Kidney epithelial cell (primary cell): Measurements from ENCODE around the gene TRERF1. TPM values are rescaled to one million over a fixed set of nuclear protein-coding genes. Genes with fewer than 3 reads are reported as not detected.

ENCODE experiments used
- DNase-seq: peaks from one replicate; pipeline ENCODE4 v3.0.0-alpha.2; 2010; ENCODE audit warnings: low read depth
- H3K27me3 ChIP-seq: 2 replicates; pipeline ENCODE4 v1.6.0; 2011; ENCODE audit warnings: low read length; ENCODE audit not compliant: control insufficient read depth, insufficient read depth
- H3K36me3 ChIP-seq: 2 replicates; pipeline ENCODE4 v1.5.1; 2011; ENCODE audit warnings: low read length; ENCODE audit not compliant: control insufficient read depth, insufficient read depth
- H3K4me3 ChIP-seq: 2 replicates; pipeline ENCODE4 v1.5.1; 2011; ENCODE audit warnings: low read depth, mild to moderate bottlenecking, control low read depth, low read length
- CTCF ChIP-seq: IDR thresholded peaks from 2 replicates; pipeline ENCODE4 v1.5.1; 2011; ENCODE audit warnings: mild to moderate bottlenecking, moderate library complexity, low read length, control low read depth, inconsistent platforms; ENCODE audit not compliant: insufficient read depth, poor library complexity, severe bottlenecking
- total RNA-seq: library from RNA; depleted of rRNA; stranded (reverse); fragments of >200 nt; gene quantifications from 2 replicates; pipeline ENCODE4 v1.2.3, GENCODE V29; 2015

Gene TRERF1
- total RNA-seq, 1 donor from 2014 or later, result 1.4 TPM

DNA sequence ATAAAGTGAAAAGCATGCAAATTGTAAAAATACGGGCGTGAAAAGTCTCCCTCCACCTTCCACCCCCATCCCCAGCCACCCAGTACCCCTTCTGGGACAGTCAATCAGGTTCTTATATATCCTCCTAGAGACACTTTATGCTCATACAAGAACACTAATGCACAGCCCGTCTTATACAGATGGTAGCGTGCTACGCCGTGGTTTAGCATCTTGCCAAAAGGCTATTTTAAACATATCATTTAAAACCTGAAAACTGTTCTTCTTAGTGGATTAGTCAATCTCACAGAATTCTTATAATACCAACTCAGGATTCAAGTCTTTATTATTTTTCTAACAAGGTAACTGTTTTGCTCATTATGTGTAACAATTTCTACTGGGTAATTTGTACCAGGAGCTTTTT is 176.8 kb downstream of the TRERF1 start:
- Histone ChIP-seq H3K36me3 (peaks cover 2% of the 10 kb centered on the region), H3K4me3 (no peak overlapping the region), H3K27me3 (no peaks in the 10 kb centered on the region)
- no peak for DNase-seq
- no peak for TF ChIP-seq CTCF

GRCh38 chr6:42271834-42272805 is 179.6 kb downstream of the TRERF1 start:
- Histone ChIP-seq H3K4me3 (no peak overlapping the region), H3K36me3 (peaks cover 2% of the 10 kb centered on the region), H3K27me3 (no peaks in the 10 kb centered on the region)
- no peak for DNase-seq
- TF ChIP-seq CTCF, result no peak

DNA sequence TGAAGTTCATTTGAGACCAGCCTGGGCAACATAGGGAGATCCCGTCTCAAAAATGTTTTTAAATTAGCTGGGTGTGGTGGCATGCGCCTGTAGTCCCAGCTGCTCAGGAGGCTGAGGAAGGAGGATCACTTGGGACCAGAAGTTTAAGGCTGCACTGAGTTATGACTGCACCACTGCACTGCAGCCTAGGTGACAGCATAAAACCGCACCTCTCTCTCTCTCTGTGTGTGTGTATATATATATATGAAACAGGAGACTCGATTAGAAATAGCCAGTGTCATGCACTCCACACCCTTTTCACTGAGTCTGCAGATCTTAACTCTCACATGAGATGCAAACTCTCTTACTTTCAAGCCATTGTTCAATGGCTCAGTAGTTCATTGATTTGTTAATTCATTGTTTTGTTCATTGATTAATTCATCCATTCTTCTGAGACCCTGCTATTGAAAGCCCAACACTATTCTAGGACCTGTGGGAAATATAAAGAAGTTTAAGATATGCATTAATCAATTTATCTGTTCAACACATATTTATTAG is 181.7 kb downstream of the TRERF1 start:
- no peaks in the 10 kb centered on the region for H3K36me3 ChIP-seq
- no peak overlapping the region for H3K4me3 ChIP-seq
- no peak for DNase-seq
- no peaks in the 10 kb centered on the region for H3K27me3 ChIP-seq
- TF ChIP-seq CTCF, result no peak

GRCh38 chr6:42269553-42269952 is 182.2 kb downstream of the TRERF1 start:
- Histone ChIP-seq H3K27me3 (no peaks in the 10 kb centered on the region), H3K36me3 (no peaks in the 10 kb centered on the region), H3K4me3 (no peak overlapping the region)
- no peak for DNase-seq
- no peak for TF ChIP-seq CTCF

GRCh38 chr6:42268835-42269204 is 182.9 kb downstream of the TRERF1 start:
- no peak for DNase-seq
- no peak overlapping the region for H3K4me3 ChIP-seq
- no peaks in the 10 kb centered on the region for H3K36me3 ChIP-seq
- no peak for TF ChIP-seq CTCF
- H3K27me3 ChIP-seq, result no peaks in the 10 kb centered on the region
